H9 (cell line): ENCODE results near the gene RIMKLA. TPM values are rescaled to one million over a fixed set of nuclear protein-coding genes. Genes with fewer than 3 reads are reported as not detected.

ENCODE experiments used
- DNase-seq: peaks from one replicate; pipeline ENCODE4 v3.0.0-alpha.2; 2017
- H2AFZ ChIP-seq: one replicate; pipeline ENCODE4 v1.6.1; 2013; ENCODE audit warnings: mild to moderate bottlenecking, low read length, control low read depth, moderate library complexity
- H2AK5ac ChIP-seq: 2 replicates; pipeline ENCODE4 v1.6.1; 2013; ENCODE audit warnings: low read length, control low read depth, mixed read lengths; ENCODE audit not compliant: insufficient read length
- H2BK120ac ChIP-seq: one replicate; pipeline ENCODE4 v1.6.1; 2013; ENCODE audit warnings: low read depth, mild to moderate bottlenecking, low read length, control low read depth, inconsistent platforms; ENCODE audit not compliant: poor library complexity, severe bottlenecking
- H2BK12ac ChIP-seq: 2 replicates; pipeline ENCODE4 v1.6.1; 2013; ENCODE audit warnings: low read length, control low read depth, mixed read lengths, low read depth; ENCODE audit not compliant: insufficient read length
- H2BK15ac ChIP-seq: 2 replicates; pipeline ENCODE4 v1.6.1; 2013; ENCODE audit warnings: low read depth, low read length, control low read depth
- H2BK20ac ChIP-seq: one replicate; pipeline ENCODE4 v1.6.1; 2013; ENCODE audit warnings: low read depth, mild to moderate bottlenecking, low read length, control low read depth, inconsistent platforms; ENCODE audit not compliant: poor library complexity, severe bottlenecking
- H2BK5ac ChIP-seq: 2 replicates; pipeline ENCODE4 v1.6.1; 2013; ENCODE audit warnings: low read length, control low read depth, mixed read lengths; ENCODE audit not compliant: insufficient read length
- H3K14ac ChIP-seq: 2 replicates; pipeline ENCODE4 v1.6.1; 2013; ENCODE audit warnings: low read length, control low read depth; ENCODE audit not compliant: insufficient read depth
- H3K18ac ChIP-seq: 2 replicates; pipeline ENCODE4 v1.6.1; 2013; ENCODE audit warnings: low read depth, mild to moderate bottlenecking, mixed read lengths, low read length, control low read depth; ENCODE audit not compliant: insufficient read length
- H3K23ac ChIP-seq: 2 replicates; pipeline ENCODE4 v1.6.1; 2013; ENCODE audit warnings: low read length, control low read depth, mixed read lengths, low read depth; ENCODE audit not compliant: insufficient read length
- H3K23me2 ChIP-seq: 2 replicates; pipeline ENCODE4 v1.6.1; 2013; ENCODE audit warnings: low read depth, mild to moderate bottlenecking, mixed read lengths, low read length, control low read depth; ENCODE audit not compliant: insufficient read length, poor library complexity, severe bottlenecking
- H3K27ac ChIP-seq: 2 replicates; pipeline ENCODE4 v1.5.1; 2013; ENCODE audit warnings: low read length, control low read depth, mixed read lengths, low read depth; ENCODE audit not compliant: insufficient read length
- H3K27me3 ChIP-seq: 2 replicates; pipeline ENCODE4 v1.6.1; 2013; ENCODE audit warnings: low read length, control low read depth, inconsistent platforms; ENCODE audit not compliant: insufficient read depth
- H3K4ac ChIP-seq: 2 replicates; pipeline ENCODE4 v1.6.1; 2013; ENCODE audit warnings: low read depth, mild to moderate bottlenecking, control low read depth, inconsistent platforms, low read length, moderate library complexity
- H3K4me1 ChIP-seq: 2 replicates; pipeline ENCODE4 v1.6.1; 2013; ENCODE audit warnings: low read length, control low read depth, inconsistent platforms; ENCODE audit not compliant: insufficient read depth
- H3K4me2 ChIP-seq: 2 replicates; pipeline ENCODE4 v1.6.1; 2013; ENCODE audit warnings: low read length, control low read depth, mixed read lengths; ENCODE audit not compliant: insufficient read length, insufficient read depth
- H3K56ac ChIP-seq: 2 replicates; pipeline ENCODE4 v1.6.1; 2013; ENCODE audit warnings: low read depth, mild to moderate bottlenecking, mixed read lengths, low read length, control low read depth; ENCODE audit not compliant: insufficient read length
- H3K79me1 ChIP-seq: 2 replicates; pipeline ENCODE4 v1.6.1; 2013; ENCODE audit warnings: low read depth, mild to moderate bottlenecking, moderate library complexity, low read length, control low read depth, inconsistent platforms; ENCODE audit not compliant: insufficient read depth, poor library complexity, severe bottlenecking
- H3K79me2 ChIP-seq: 2 replicates; pipeline ENCODE4 v1.6.1; 2013; ENCODE audit warnings: low read length, control low read depth, inconsistent platforms; ENCODE audit not compliant: insufficient read depth
- H3K9ac ChIP-seq: 2 replicates; pipeline ENCODE4 v1.6.1; 2013; ENCODE audit warnings: low read length, control low read depth, mixed read lengths; ENCODE audit not compliant: insufficient read length; ENCODE audit errors: extremely low read depth
- H3K9me3 ChIP-seq: one replicate; pipeline ENCODE4 v1.6.1; 2013; ENCODE audit warnings: low read depth, low read length, inconsistent platforms; ENCODE audit not compliant: control insufficient read depth
- H3T11ph ChIP-seq: one replicate; pipeline ENCODE4 v1.6.1; 2013; ENCODE audit warnings: mild to moderate bottlenecking, low read length, control low read depth, inconsistent platforms
- H4K20me1 ChIP-seq: one replicate; pipeline ENCODE4 v1.6.1; 2013; ENCODE audit not compliant: control insufficient read depth, insufficient read length, insufficient read depth
- H4K5ac ChIP-seq: 2 replicates; pipeline ENCODE4 v1.6.1; 2013; ENCODE audit warnings: low read depth, mild to moderate bottlenecking, mixed read lengths, low read length, control low read depth; ENCODE audit not compliant: insufficient read length
- H4K8ac ChIP-seq: replicated peaks from 2 replicates; pipeline ENCODE4 v1.6.1; 2013; ENCODE audit warnings: low read length, control low read depth, mixed read lengths, low read depth; ENCODE audit not compliant: insufficient read length
- H4K91ac ChIP-seq: 2 replicates; pipeline ENCODE4 v1.6.1; 2013; ENCODE audit warnings: low read depth, mild to moderate bottlenecking, moderate library complexity, mixed read lengths, low read length, control low read depth; ENCODE audit not compliant: insufficient read length
- H3K27ac Mint-ChIP-seq, 3 experiments: 2 replicates in 2 of 3; 3 replicates in 1 of 3; pipeline ENCODE4 v1.8.0; 2020 to 2021; ENCODE audit warnings: mixed read lengths in 3 of 3, mild to moderate bottlenecking in 1 of 3, moderate library complexity in 1 of 3
- H3K27me3 Mint-ChIP-seq: 2 replicates; pipeline ENCODE4 v1.8.0; 2021; ENCODE audit warnings: low read depth, mild to moderate bottlenecking, moderate library complexity, mixed read lengths
- H3K36me3 Mint-ChIP-seq, 3 experiments: 2 replicates in 2 of 3; 3 replicates in 1 of 3; pipeline ENCODE4 v1.8.0; 2020 to 2021; ENCODE audit warnings: low read depth in 3 of 3, mixed read lengths in 3 of 3; ENCODE audit not compliant: insufficient read depth in 1 of 3
- H3K4me1 Mint-ChIP-seq, 2 experiments: 2 replicates each; pipeline ENCODE4 v1.8.0; 2020; ENCODE audit warnings: mixed read lengths in 2 of 2
- H3K4me3 Mint-ChIP-seq, 2 experiments: 2 replicates in 1 of 2; 3 replicates in 1 of 2; pipeline ENCODE4 v1.8.0; 2020 to 2021; ENCODE audit warnings: mild to moderate bottlenecking in 2 of 2, mixed read lengths in 2 of 2, moderate library complexity in 1 of 2
- H3K9me3 Mint-ChIP-seq, 2 experiments: 2 replicates in 1 of 2; 3 replicates in 1 of 2; pipeline ENCODE4 v1.8.0; 2020; ENCODE audit warnings: mild to moderate bottlenecking in 2 of 2, mixed read lengths in 2 of 2, moderate library complexity in 1 of 2
- CTCF ChIP-seq: fragments of 200-600 bp; sonication (generic); conservative IDR thresholded peaks from 3 replicates; pipeline ENCODE4 v1.8.0; 2021; ENCODE audit warnings: antibody characterized with exemption, mild to moderate bottlenecking
- total RNA-seq: library from RNA; stranded (reverse); gene quantifications from 2 replicates; pipeline ENCODE4 v1.2.1, GENCODE V29; 2021

Gene RIMKLA
- total RNA-seq, 1 experiment from 2014 or later: 4.7 TPM

GRCh38 chr1:42370876-42371549 is 9.6 kb upstream of the RIMKLA start:
- Mint-ChIP-seq H3K9me3 (no peaks in the 10 kb centered on the region), H3K27me3 (peaks cover 20% of the 10 kb centered on the region), H3K4me3 (no peak overlapping the region), H3K36me3 (no peaks in the 10 kb centered on the region), H3K27ac (no peak overlapping the region; a peak in 1 of 7 replicates), H3K4me1 (peaks cover 8% of the 10 kb centered on the region in 2 experiments; a peak in 1 of 4 replicates)
- Histone ChIP-seq H2BK5ac (no peak overlapping the region), H3K4ac (no peak overlapping the region), H2BK15ac (no peak overlapping the region), H3K79me1 (no peaks in the 10 kb centered on the region), H3K9me3 (no peaks in the 10 kb centered on the region), H3K56ac (no peak overlapping the region), H3K4me1 (no peaks in the 10 kb centered on the region), H3K27ac (no peak overlapping the region), H2BK20ac (no peak overlapping the region), H3K18ac (no peak overlapping the region), H3K9ac (no peak overlapping the region), H3K23ac (no peak overlapping the region), H3K27me3 (no peaks in the 10 kb centered on the region), H3K14ac (no peak overlapping the region), H4K20me1 (no peaks in the 10 kb centered on the region), H4K91ac (no peak overlapping the region), H3K23me2 (no peaks in the 10 kb centered on the region), H2AK5ac (no peak overlapping the region), H2BK12ac (no peak overlapping the region), H2BK120ac (no peak overlapping the region), H3K79me2 (no peaks in the 10 kb centered on the region), H2AFZ (no peak overlapping the region), H4K5ac (no peak overlapping the region), H3T11ph (no peak overlapping the region), H4K8ac (no peak overlapping the region), H3K4me2 (no peak overlapping the region)
- no peak for DNase-seq
- TF ChIP-seq CTCF: no peak
